HTR-8/SVneo (cell line): Measurements from ENCODE around the gene TSC1.
"Not testable (repeated sequence)": the region's sequence is repeated elsewhere in the genome, so short reads cannot be mapped to it uniquely, and the experiment has no call there.

Experiments
- DNase-seq: peaks from one replicate; pipeline ENCODE4 v3.0.0; 2011; ENCODE audit warnings: low spot score, mixed read lengths; ENCODE audit not compliant: insufficient read length
- FAIRE-seq: peaks from 2 replicates; lab custom pipeline; 2011; peaks lifted over from hg19 to GRCh38; lab: Jason Lieb, UNC

The TSC1 gene

DNA sequence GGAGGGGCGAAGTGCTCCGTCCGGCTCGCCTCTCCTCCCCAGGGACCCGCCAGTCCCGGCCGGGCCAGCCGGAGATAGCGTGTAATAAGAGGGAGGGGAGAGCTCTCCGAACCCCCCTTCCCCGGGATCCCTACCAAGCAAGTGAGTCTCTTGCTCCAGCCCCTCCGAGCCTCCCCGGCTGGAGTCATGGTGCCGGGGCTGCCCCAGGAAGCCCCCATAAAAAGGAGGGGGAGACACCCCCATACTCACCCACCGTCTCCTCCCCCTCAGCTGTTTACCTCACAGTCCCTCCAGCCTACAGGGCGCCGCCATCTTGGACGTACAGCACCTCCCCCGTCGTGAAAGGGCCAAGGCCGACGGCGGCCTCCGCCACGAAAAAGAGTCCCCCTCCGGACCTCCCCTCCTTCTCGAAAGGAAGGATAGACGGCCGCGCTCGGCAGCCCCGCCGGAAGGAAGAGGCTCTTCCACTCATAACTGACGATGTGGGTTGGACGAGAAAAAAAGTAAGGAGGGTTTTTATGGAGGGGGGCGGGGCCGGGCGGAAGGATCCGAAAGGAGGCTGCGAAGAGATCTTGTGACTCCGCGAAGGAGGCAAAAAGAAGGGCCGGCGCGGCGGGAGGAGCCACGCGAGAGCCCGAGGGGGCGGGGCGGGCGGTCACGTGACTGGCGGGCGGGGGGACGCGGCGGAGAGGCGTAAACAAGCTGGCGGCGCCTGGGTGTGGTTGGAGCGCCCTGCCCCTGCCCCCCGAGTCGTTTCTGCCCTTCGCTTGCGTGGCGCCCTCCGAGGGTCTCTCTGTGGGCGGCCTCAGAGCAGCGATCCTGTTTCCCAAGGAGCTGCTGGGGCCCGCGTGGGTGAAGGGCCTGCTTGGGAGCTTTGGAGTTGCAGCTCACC, at the start of gene TSC1:
TSC1 (minus strand) TSS at position 323 of the 892 bp plus-strand sequence. CDS start 15,744 bp downstream, outside the sequence.
- DNase-seq (peak; percentile 83), FAIRE-seq (no peak)

- DNase-seq: no peak
- no peak for FAIRE-seq
Measured at GRCh38 chr9:132993511-132993939, 49.1 kb upstream of the TSC1 start.

GRCh38 chr9:132991351-132992300, 47.2 kb upstream of the TSC1 start:
- FAIRE-seq (no peak), DNase-seq (no peak)

DNA sequence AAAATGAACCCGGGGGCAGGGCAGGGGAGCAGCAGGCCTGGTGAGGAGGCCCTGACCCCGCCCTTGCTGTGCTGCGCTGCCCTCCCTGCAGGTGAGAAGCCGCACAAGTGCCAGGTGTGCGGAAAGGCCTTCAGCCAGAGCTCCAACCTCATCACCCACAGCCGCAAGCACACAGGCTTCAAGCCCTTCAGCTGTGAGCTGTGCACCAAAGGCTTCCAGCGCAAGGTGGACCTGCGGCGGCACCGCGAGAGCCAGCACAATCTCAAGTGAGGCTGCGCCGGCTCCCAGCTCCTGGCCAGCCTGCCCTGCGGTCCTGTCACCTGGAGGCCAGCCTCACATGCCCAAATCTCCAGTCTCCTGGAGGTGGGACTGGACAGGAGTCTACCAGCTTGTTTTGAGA, 46.4 kb upstream of the TSC1 start:
- DNase-seq (no peak), FAIRE-seq (no peak)

- DNase-seq: peak; percentile 24
- FAIRE-seq: not testable (repeated sequence)
Measured at GRCh38 chr9:132989998-132990557, 45.7 kb upstream of the TSC1 start.

DNA sequence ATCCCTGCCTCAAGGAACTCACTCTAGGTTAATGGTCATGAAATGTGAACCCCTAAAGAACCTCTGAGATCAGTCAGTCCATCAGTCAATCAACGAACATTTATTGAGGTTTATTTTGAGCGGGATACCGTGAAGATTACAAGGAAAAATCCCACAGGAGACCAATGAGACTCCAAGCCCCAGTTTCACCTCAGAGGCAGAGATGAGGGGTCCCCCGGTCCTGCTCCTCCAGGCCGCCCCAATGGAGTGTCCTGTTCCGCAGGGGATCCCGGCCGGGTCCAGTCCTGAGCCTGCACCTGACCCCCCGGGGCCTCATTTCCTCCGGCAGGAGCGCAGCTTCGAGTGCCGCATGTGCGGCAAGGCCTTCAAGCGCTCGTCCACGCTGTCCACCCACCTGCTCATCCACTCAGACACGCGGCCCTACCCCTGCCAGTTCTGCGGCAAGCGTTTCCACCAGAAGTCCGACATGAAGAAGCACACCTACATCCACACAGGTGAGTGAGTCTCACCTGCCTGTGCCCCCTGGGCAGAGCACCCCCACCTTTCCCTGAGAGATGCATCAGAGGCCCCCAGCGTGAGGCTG, 45.1 kb upstream of the TSC1 start:
- DNase-seq (no peak), FAIRE-seq (no peak)

- FAIRE-seq: no peak
Measured at GRCh38 chr9:132989014-132989310, 44.5 kb upstream of the TSC1 start.

GRCh38 chr9:132988244-132989013, 44.0 kb upstream of the TSC1 start:
- FAIRE-seq: no peak
- DNase-seq: no peak

More at GRCh38 chr9:132989014-132989310, 44.5 kb upstream of the TSC1 start:
- no peak for DNase-seq

GRCh38 chr9:132986640-132987620, 42.5 kb upstream of the TSC1 start:
- DNase-seq (no peak), FAIRE-seq (no peak)

- FAIRE-seq (no peak), DNase-seq (no peak)
Measured at GRCh38 chr9:132986114-132986513, 41.7 kb upstream of the TSC1 start.

GRCh38 chr9:132985489-132985888, 41.1 kb upstream of the TSC1 start:
- no peak for DNase-seq
- FAIRE-seq: no peak

DNA sequence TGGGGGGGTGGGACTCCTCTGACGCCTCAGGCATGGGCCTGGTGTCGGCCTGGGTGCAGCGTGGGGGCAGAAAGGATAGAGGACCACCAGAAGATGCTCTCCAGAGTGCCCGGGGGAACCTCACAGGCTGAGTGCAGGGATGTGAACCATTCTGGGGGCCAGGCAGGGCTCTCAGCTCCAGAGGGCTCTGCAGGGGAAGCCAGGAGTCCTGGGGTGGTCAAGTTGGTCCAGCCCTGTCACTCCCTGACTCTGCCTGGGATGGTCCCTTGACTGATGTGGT, 40.6 kb upstream of the TSC1 start:
- DNase-seq: no peak
- FAIRE-seq: no peak

DNA sequence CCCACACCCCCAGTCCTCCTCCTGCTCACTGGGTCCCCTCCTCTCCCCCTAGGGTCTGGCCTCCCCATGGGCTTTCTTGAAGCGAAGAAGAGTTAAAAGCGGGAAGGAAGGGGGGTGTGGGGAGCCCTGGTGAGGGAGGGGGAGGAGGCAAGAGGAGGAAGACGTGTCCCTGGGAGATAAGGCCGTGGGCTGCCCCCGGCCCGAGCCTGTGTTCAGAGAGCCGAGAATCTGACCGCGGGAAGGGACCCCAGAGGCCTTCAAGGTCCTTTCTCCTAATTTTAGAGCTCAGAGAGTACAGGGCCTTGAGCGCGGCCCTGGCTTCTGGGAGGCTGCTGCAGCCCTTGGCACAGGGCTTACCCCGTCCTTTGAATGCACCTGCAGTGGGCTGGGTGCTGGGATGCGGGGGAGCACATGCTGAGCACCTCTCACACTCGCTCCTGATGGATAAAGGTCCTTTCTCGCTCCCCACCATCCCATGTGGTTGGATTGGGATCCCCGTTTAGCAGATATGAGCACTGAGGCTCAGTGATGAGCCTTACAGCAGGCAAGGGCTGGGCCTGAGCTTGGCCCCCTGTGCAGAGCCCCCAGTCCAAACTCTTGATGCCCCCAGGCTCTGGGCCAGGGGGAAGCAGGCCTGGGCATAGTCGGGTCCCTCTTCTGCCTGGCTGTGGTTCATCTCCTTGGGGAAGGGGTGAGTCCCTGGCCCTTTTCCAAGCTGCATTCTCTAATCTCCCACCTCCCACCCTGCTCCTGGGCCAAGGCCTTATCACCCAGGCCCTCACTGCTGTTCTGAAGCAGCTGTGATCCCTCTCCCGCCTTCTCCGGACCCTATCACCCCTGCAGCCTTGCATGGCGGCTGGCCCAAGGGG, 40.0 kb upstream of the TSC1 start:
- DNase-seq: no peak
- FAIRE-seq: no peak

DNA sequence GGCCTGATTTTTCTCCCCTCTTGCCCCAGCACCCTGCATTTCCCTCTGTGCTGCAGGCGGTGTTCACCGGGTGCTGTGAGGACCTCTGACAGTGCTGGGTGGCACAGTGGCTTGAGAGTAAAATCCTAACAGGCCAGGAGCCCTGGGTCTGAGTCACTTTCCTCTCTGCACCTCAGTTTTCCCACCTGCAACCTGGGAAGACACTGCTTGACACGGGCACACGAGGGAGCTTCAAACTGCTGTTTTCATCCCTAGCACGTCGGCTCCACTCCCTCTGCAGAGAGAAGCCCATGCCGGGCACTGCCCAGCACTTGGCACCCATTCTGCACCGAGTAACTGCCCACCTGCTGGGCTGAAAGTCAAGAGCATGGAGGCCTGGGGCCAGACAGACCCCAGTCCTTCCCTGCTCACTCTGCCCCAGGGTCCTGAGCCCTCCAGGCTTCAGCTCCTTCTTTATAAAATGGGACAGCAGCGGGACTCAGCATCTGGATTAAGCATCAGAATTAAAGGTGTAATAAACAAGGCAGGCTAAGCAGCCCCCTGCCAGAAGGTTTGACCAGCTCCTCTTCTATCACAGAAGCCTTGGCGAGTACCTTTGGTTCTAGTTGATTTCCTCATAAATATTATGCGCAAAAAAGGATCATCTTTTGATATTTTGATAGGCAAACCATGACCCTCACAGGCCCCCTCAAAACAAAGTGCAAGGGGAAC, 39.2 kb upstream of the TSC1 start:
- FAIRE-seq: no peak
- DNase-seq: no peak

DNA sequence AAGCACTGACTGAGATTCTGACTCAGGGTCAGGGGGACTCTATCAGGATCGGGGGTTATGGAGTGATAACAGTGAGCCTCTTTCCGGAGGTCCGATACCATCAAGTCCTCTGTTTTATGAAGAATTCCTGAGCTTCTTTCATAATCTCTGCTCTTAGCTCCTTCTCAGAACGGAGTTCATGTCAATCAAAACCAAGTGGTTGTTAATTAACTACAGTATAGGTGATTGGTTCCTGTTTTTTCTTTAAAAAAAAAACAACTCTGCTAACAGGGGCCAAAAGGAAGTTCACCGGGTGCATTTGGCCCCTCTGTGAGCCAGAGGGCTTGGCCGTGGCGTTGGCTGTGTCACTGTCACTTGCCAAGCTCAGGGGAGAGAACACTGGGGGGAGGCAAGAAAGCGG, 38.0 kb upstream of the TSC1 start:
- no peak for FAIRE-seq
- DNase-seq: no peak

- FAIRE-seq (no peak), DNase-seq (no peak)
Measured at GRCh38 chr9:132980157-132980556, 35.7 kb upstream of the TSC1 start.

GRCh38 chr9:132978451-132979131, 34.2 kb upstream of the TSC1 start, which contains the start of gene GFI1B:
Gene GFI1B (plus strand): TSS chr9:132978694. CDS start chr9:132986679, 7,985 bp downstream.
- DNase-seq: no peak
- no peak for FAIRE-seq
